Psoas muscle (tissue), 8 donors: ENCODE data around the gene GALNTL6. TPM values are rescaled to one million over a fixed set of nuclear protein-coding genes. Genes with fewer than 3 reads are reported as not detected.

Source experiments
- ATAC-seq, 4 donors: fragments of 200-7000 bp; cut with Tn5 transposase; one replicate each; pipeline ENCODE4 v1.9.1; 2020; ENCODE audit warnings: moderate library complexity in 3 of 4, mild to moderate bottlenecking in 2 of 4
- DNase-seq, 2 donors: peaks; one replicate each; pipeline ENCODE4 v3.0.0-alpha.2; 2020
- H3K27ac ChIP-seq: fragments of 200-600 bp; one replicate; pipeline ENCODE4 v1.8.0; 2022
- H3K27me3 ChIP-seq, 3 donors: fragments of 200-600 bp in 1 of 3; one replicate each; pipeline versions ENCODE4 v1.6.1 to v1.8.0; 2013 to 2022; ENCODE audit warnings: low read length in 2 of 3, mild to moderate bottlenecking in 2 of 3, moderate library complexity in 1 of 3; ENCODE audit not compliant: insufficient read depth in 3 of 3
- H3K36me3 ChIP-seq, 2 donors: fragments of 200-600 bp in 1 of 2; one replicate each; pipeline versions ENCODE4 v1.6.1 to v1.8.0; 2013 to 2022; ENCODE audit warnings: low read depth in 1 of 2, mild to moderate bottlenecking in 1 of 2, moderate library complexity in 1 of 2; ENCODE audit not compliant: insufficient read depth in 1 of 2
- H3K4me1 ChIP-seq: fragments of 200-600 bp; one replicate; pipeline ENCODE4 v1.8.0; 2022
- H3K4me3 ChIP-seq: fragments of 200-600 bp; one replicate; pipeline ENCODE4 v1.8.0; 2022; ENCODE audit warnings: mild to moderate bottlenecking
- H3K9me3 ChIP-seq: fragments of 200-600 bp; one replicate; pipeline ENCODE4 v1.8.0; 2022
- WGBS, 3 donors: extraction: QIAGEN DNeasy Blood & Tissue Kit; methylation state at CpG; one replicate each; pipeline versions ENCODE4 v1.1.6 to v1.1.7; 2013; 5-methylcytosine and 5-hydroxymethylcytosine counted together
- intact Hi-C, 2 donors: fragments of 100-400 bp; cut with DNase I; formaldehyde crosslinking; loops; one replicate each; pipeline versions ENCODE4 v1.11.0 to v1.14.2; 2022
- polyA plus RNA-seq, 3 donors: library from polyadenylated mRNA; stranded (reverse); fragments of 200-250 nt; gene quantifications; one replicate each; pipeline ENCODE4 v1.2.3, GENCODE V29; 2013
- total RNA-seq, 4 donors: library from RNA; stranded (reverse); fragmentation: NEBNext Ultra II Directional in 2 of 4; extraction: Animal tissue kit (Norgen Biotek cat#: 25700) in 2 of 4; gene quantifications; one replicate each; pipeline versions ENCODE4 v1.2.1 to v1.2.4, GENCODE V29; 2021 to 2023
- TF ChIP-seq, protein P1 (sequence below): fragments of 200-600 bp; IDR thresholded peaks from one replicate; pipeline ENCODE4 v1.8.0; 2022; ENCODE audit warnings: antibody characterized with exemption
- donor health status: healthy with polysubstance abuse.
- donor health status: DM: no; HTN: no; CAD: no; lungs with moderate emphysema.
- donor health status: Bipolar disorder and iron deficiency.
- donor health status: healthy.
- donor health status: DM: yes; HTN: yes; CAD: no.
- donor health status: DM: no; HTN: no; CAD: no.
- donor health status: DM: no; HTN: no; CAD: no.
- donor health status: DM: yes; HTN: yes; CAD: no.

Gene GALNTL6
- total and polyA plus RNA-seq, 7 donors = 0.01 to 0.91 (median 0.21) TPM; not detected in 3

DNA sequence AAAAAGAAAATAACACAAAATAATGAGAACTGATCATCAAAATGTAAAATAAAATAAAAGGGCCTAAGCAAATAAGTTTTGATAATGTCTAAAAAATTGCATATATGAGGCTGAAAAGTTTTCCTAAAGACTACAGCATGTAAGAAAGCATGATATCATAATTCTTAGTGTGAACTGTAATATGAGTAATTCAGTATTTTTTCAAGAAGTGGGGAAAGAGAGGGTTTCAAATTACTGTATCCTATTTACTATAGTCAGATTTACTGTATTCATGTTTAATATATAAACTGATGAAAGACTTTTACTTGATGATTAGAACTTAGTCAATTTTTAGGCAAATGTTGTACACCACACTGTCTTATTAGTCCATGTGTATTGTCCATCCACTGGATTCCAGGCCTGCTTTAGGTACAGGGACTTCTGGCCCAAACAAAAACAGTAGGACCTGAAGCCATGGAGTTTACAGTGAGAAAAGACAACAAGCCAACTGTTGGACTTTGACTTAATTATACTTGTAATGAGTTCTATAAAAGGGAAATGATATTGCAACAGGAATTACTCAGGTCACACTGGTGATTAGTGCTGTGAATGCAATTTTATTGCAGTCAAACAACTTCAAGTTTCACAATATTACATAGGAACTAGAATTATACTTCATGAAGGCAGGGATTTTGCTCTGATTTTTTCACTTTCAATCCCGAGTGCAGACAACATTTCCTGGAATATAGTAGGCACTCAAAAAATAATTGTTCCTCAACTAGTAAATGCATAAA lies 837.7 kb downstream of the GALNTL6 start:
- TF ChIP-seq, protein P1, sequence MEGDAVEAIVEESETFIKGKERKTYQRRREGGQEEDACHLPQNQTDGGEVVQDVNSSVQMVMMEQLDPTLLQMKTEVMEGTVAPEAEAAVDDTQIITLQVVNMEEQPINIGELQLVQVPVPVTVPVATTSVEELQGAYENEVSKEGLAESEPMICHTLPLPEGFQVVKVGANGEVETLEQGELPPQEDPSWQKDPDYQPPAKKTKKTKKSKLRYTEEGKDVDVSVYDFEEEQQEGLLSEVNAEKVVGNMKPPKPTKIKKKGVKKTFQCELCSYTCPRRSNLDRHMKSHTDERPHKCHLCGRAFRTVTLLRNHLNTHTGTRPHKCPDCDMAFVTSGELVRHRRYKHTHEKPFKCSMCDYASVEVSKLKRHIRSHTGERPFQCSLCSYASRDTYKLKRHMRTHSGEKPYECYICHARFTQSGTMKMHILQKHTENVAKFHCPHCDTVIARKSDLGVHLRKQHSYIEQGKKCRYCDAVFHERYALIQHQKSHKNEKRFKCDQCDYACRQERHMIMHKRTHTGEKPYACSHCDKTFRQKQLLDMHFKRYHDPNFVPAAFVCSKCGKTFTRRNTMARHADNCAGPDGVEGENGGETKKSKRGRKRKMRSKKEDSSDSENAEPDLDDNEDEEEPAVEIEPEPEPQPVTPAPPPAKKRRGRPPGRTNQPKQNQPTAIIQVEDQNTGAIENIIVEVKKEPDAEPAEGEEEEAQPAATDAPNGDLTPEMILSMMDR = no peak
- whole genome bisulfite sequencing, 3 donors = 75 to 84% (median 81%) methylated on average over 1 of the region's 1 CpG

DNA sequence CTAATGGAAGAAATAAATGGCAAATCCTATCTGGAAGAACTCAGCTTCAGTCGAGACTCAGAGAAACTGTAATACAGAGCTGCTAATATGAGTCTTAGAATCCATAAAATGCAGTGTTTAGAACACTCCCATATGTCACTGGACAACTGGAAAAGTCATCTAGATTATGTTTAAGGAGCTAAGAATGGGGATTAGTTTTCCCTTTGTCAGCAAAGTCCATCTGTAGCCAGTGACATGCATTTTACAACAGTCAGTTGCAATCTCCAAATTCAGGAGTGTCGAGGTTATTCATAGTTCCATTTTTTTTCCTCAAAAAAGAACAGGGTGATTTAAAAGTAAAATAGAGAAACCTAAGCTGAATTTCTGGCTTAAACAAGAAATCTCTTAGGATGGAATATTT lies 838.8 kb downstream of the GALNTL6 start:
- Histone ChIP-seq H3K27ac (no peak overlapping the region), H3K27me3 (no peaks in the 10 kb centered on the region), H3K4me3 (no peak overlapping the region), H3K36me3 (no peaks in the 10 kb centered on the region), H3K9me3 (no peaks in the 10 kb centered on the region), H3K4me1 (no peaks in the 10 kb centered on the region)
- DNase-seq (no peak), ATAC-seq (no peak)
- 34 to 37% (median 36%) methylated on average over 2 of the region's 2 CpGs for WGBS, 3 donors
- intact Hi-C loops = no loop called here
- TF ChIP-seq, protein P1 = no peak

More for the DNA sequence above, 837.7 kb downstream of the GALNTL6 start:
- Histone ChIP-seq H3K4me3 (no peak overlapping the region), H3K4me1 (no peaks in the 10 kb centered on the region), H3K27me3 (no peaks in the 10 kb centered on the region), H3K36me3 (no peaks in the 10 kb centered on the region), H3K9me3 (no peaks in the 10 kb centered on the region), H3K27ac (no peak overlapping the region)
- ATAC-seq (no peak), DNase-seq (no peak)
- intact Hi-C loops = no loop called here

DNA sequence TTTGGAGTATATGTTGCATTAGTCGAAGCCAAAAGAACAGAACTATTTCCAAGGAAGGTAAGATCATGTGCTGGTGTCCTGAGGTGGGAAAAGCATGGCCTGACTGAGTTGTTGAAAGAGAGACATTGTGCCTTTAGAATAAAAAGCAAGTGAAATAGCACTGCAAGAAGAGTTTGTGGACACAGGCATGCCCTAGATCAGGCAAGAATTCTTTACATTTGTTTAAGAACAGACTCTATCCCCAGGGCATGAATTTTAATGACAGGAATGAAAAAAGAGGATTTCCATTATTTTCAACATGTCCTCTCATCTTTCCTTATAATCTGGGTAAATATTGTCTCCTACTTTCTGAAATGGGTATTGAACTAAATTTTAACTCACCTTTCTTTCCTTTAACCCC lies 839.2 kb downstream of the GALNTL6 start:
- WGBS, 3 donors = 40 to 57% (median 56%) methylated on average over 1 of the region's 1 CpG
- Histone ChIP-seq H3K9me3 (no peaks in the 10 kb centered on the region), H3K27me3 (no peaks in the 10 kb centered on the region), H3K27ac (no peak overlapping the region), H3K4me3 (no peak overlapping the region), H3K36me3 (no peaks in the 10 kb centered on the region), H3K4me1 (no peaks in the 10 kb centered on the region)
- TF ChIP-seq, protein P1 = no peak
- intact Hi-C loops = no loop called here
- DNase-seq (no peak), ATAC-seq (no peak)

DNA sequence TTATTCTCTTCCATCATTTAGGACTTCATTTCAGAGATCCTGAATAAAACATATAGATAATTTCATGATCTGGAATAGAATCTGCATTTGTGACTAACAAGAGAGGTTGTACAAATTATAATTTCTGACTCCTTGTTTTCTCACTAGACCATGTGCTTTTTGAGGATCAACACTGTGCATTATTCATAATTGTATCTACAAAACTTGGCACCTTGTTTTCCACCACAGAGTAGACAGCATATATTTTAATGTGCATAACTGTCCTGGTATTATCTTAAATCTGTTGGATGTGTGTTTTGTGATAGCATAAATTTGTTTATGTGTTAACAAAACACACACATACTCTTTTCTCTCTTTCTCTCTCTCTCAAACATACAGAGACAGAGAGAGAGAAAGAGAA lies 840.5 kb downstream of the GALNTL6 start:
- no peaks in the 10 kb centered on the region for H3K36me3 ChIP-seq
- TF ChIP-seq, protein P1 = no peak
- no peaks in the 10 kb centered on the region for H3K4me1 ChIP-seq
- intact Hi-C loops = no loop called here
- no peaks in the 10 kb centered on the region for H3K27me3 ChIP-seq
- ATAC-seq (no peak), DNase-seq (no peak)
- no peak overlapping the region for H3K27ac ChIP-seq
- H3K4me3 ChIP-seq = no peak overlapping the region
- H3K9me3 ChIP-seq = no peaks in the 10 kb centered on the region

DNA sequence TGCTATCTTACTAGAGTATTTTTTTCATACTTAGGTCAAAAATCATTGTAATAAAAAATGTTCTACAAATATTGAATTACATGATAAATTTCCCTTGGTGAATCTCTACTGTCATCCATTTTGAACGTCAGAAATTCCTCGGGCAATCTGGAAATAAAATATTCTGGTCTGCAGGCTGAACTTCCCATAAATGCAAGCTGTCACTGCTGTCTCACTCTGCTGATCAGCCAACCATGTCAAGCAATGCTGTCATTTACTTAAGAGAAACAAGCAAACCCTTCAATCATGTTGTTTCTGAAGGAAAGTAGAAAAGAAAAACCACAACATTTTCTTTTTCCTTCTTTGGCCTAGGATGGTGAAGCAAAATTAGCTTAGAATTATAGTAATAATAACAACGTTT lies 841.3 kb downstream of the GALNTL6 start:
- Histone ChIP-seq H3K4me1 (no peaks in the 10 kb centered on the region), H3K27ac (no peak overlapping the region), H3K27me3 (no peaks in the 10 kb centered on the region), H3K9me3 (no peaks in the 10 kb centered on the region), H3K36me3 (no peaks in the 10 kb centered on the region), H3K4me3 (no peak overlapping the region)
- TF ChIP-seq, protein P1 = no peak
- ATAC-seq (no peak), DNase-seq (no peak)
- intact Hi-C loops = no loop called here
- WGBS, 3 donors = 35 to 46% (median 37%) methylated on average over 3 of the region's 3 CpGs
